GM12874 (cell line): ENCODE results near the gene PLD3.

Source experiments
- CTCF ChIP-seq: IDR thresholded peaks from 2 replicates; pipeline ENCODE4 v1.5.1; 2011; ENCODE audit warnings: low read depth, mild to moderate bottlenecking, control low read depth, low read length, moderate library complexity; ENCODE audit not compliant: insufficient read depth

The PLD3 gene

GRCh38 chr19:40348125-40348913 is at the start of gene PLD3, which contains the start of gene C19orf47:
PLD3 (plus strand) TSS chr19:40348695; CDS start chr19:40366484, 17,789 bp downstream.
C19orf47 (minus strand) TSS chr19:40348397; CDS start chr19:40341857, 6,540 bp downstream.
- TF ChIP-seq CTCF, result no peak

GRCh38 chr19:40300668-40301067 is 47.8 kb upstream of the PLD3 start:
- no peak for TF ChIP-seq CTCF

- TF ChIP-seq CTCF, result no peak
Observed at GRCh38 chr19:40302224-40303011, 46.1 kb upstream of the PLD3 start.

- TF ChIP-seq CTCF, result no peak
Observed at GRCh38 chr19:40303765-40304164, 44.7 kb upstream of the PLD3 start.

GRCh38 chr19:40304306-40304705 is 44.2 kb upstream of the PLD3 start:
- no peak for TF ChIP-seq CTCF

GRCh38 chr19:40305403-40305802 is 43.1 kb upstream of the PLD3 start:
- TF ChIP-seq CTCF, result peak; percentile 54; the same call in 1 of the 2 replicates

- TF ChIP-seq CTCF, result no peak
Observed at GRCh38 chr19:40309666-40310065, 38.8 kb upstream of the PLD3 start.
